NT2/D1 (cell line): Measurements from ENCODE around the gene SLC23A3.

Experiments
- DNase-seq: peaks from one replicate; pipeline ENCODE4 v3.0.0-alpha.2; 2011; ENCODE audit warnings: low read depth, low spot score
- H3K27me3 ChIP-seq: 2 replicates; pipeline ENCODE4 v1.6.0; 2011; ENCODE audit warnings: mild to moderate bottlenecking; ENCODE audit not compliant: insufficient read length, insufficient read depth
- H3K36me3 ChIP-seq: 2 replicates; pipeline ENCODE4 v1.6.1; 2011; ENCODE audit warnings: mild to moderate bottlenecking, low read length, mixed read lengths; ENCODE audit not compliant: insufficient read depth, insufficient read length
- H3K4me1 ChIP-seq: 2 replicates; pipeline ENCODE4 v1.5.1; 2011; ENCODE audit not compliant: insufficient read depth, insufficient read length
- H3K4me3 ChIP-seq: 2 replicates; pipeline ENCODE4 v1.5.1; 2011; ENCODE audit warnings: low read depth; ENCODE audit not compliant: insufficient read length
- H3K9ac ChIP-seq: 2 replicates; pipeline ENCODE4 v1.6.0; 2011; ENCODE audit warnings: low read depth; ENCODE audit not compliant: insufficient read length
- H3K9me3 ChIP-seq: 2 replicates; pipeline ENCODE4 v1.5.1; 2011; ENCODE audit warnings: mild to moderate bottlenecking, low read length; ENCODE audit not compliant: insufficient read depth
- SUZ12 ChIP-seq: IDR thresholded peaks from 2 replicates; pipeline ENCODE4 v1.6.1; 2011; ENCODE audit not compliant: insufficient read length, insufficient read depth; ENCODE audit errors: extremely low read depth
- YY1 ChIP-seq: IDR thresholded peaks from 2 replicates; pipeline ENCODE4 v1.6.1; 2011; ENCODE audit not compliant: insufficient read length, insufficient read depth
- ZNF274 ChIP-seq: IDR thresholded peaks from 2 replicates; pipeline ENCODE4 v1.6.1; 2011; ENCODE audit warnings: mild to moderate bottlenecking, low read depth, low read length

SLC23A3 gene

GRCh38 chr2:219199470-219200211 lies 29.8 kb upstream of the SLC23A3 start:
- H3K9ac ChIP-seq: no peak overlapping the region

GRCh38 chr2:219198974-219199373 lies 29.1 kb upstream of the SLC23A3 start:
- peaks cover 3% of the 10 kb centered on the region for H3K4me1 ChIP-seq
- DNase-seq: no peak
- H3K9me3 ChIP-seq: peaks cover 6% of the 10 kb centered on the region; the same call in 1 of the 2 replicates
- no peaks in the 10 kb centered on the region for H3K27me3 ChIP-seq
- H3K4me3 ChIP-seq: no peak overlapping the region
- H3K9ac ChIP-seq: no peak overlapping the region
- H3K36me3 ChIP-seq: no peaks in the 10 kb centered on the region
- TF ChIP-seq SUZ12 (no peak), YY1 (no peak), ZNF274 (no peak)

More at GRCh38 chr2:219199470-219200211, 29.8 kb upstream of the SLC23A3 start:
- TF ChIP-seq YY1 (no peak), ZNF274 (no peak), SUZ12 (no peak)
- no peak for DNase-seq
- H3K4me1 ChIP-seq: peaks cover 3% of the 10 kb centered on the region
- H3K36me3 ChIP-seq: no peaks in the 10 kb centered on the region
- peaks cover 11% of the 10 kb centered on the region; the same call in 1 of the 2 replicates for H3K9me3 ChIP-seq
- H3K27me3 ChIP-seq: no peaks in the 10 kb centered on the region
- no peak overlapping the region for H3K4me3 ChIP-seq

GRCh38 chr2:219197388-219197787 lies 27.6 kb upstream of the SLC23A3 start:
- no peak overlapping the region for H3K4me3 ChIP-seq
- H3K9ac ChIP-seq: no peak overlapping the region
- peaks cover 3% of the 10 kb centered on the region for H3K4me1 ChIP-seq
- TF ChIP-seq ZNF274 (no peak), SUZ12 (no peak), YY1 (no peak)
- H3K36me3 ChIP-seq: no peaks in the 10 kb centered on the region
- DNase-seq: no peak
- no peaks in the 10 kb centered on the region for H3K27me3 ChIP-seq
- peaks cover 6% of the 10 kb centered on the region; the same call in 1 of the 2 replicates for H3K9me3 ChIP-seq

GRCh38 chr2:219186754-219187456 lies 17.1 kb upstream of the SLC23A3 start:
- Histone ChIP-seq H3K4me1 (no peaks in the 10 kb centered on the region), H3K9ac (no peak overlapping the region), H3K27me3 (no peaks in the 10 kb centered on the region), H3K4me3 (no peak overlapping the region), H3K36me3 (peaks cover 26% of the 10 kb centered on the region), H3K9me3 (no peaks in the 10 kb centered on the region)
- no peak for DNase-seq
- TF ChIP-seq YY1 (no peak), SUZ12 (no peak), ZNF274 (no peak)

GRCh38 chr2:219184121-219184520 lies 14.3 kb upstream of the SLC23A3 start:
- TF ChIP-seq ZNF274: no peak
- no peak for TF ChIP-seq YY1
- no peak for DNase-seq
- H3K9ac ChIP-seq: no peak overlapping the region
- H3K27me3 ChIP-seq: no peaks in the 10 kb centered on the region
- no peaks in the 10 kb centered on the region for H3K9me3 ChIP-seq
- no peak overlapping the region for H3K4me3 ChIP-seq
- H3K4me1 ChIP-seq: no peaks in the 10 kb centered on the region
- peaks cover 53% of the 10 kb centered on the region for H3K36me3 ChIP-seq

GRCh38 chr2:219183151-219183772 lies 13.4 kb upstream of the SLC23A3 start:
- H3K4me1 ChIP-seq: no peaks in the 10 kb centered on the region
- DNase-seq: no peak
- no peak overlapping the region for H3K9ac ChIP-seq
- peaks cover 53% of the 10 kb centered on the region for H3K36me3 ChIP-seq
- no peaks in the 10 kb centered on the region for H3K9me3 ChIP-seq
- H3K4me3 ChIP-seq: no peak overlapping the region
- TF ChIP-seq ZNF274 (no peak), YY1 (no peak), SUZ12 (no peak)
- H3K27me3 ChIP-seq: no peaks in the 10 kb centered on the region

GRCh38 chr2:219182331-219183150 lies 12.7 kb upstream of the SLC23A3 start:
- no peak overlapping the region for H3K9ac ChIP-seq
- DNase-seq: no peak
- no peak for TF ChIP-seq SUZ12
- no peak for TF ChIP-seq YY1
- TF ChIP-seq ZNF274: no peak
- H3K9me3 ChIP-seq: no peaks in the 10 kb centered on the region
- H3K4me3 ChIP-seq: no peak overlapping the region
- H3K27me3 ChIP-seq: no peaks in the 10 kb centered on the region
- no peaks in the 10 kb centered on the region for H3K4me1 ChIP-seq
- H3K36me3 ChIP-seq: peaks cover 53% of the 10 kb centered on the region
